NCI-H2196 treated with DMSO at 0.1 percent for 48 hours (cell line): ENCODE measurements around the gene SLC7A6.

Experiments
- DNase-seq: peaks from one replicate; lab custom pipeline; 2025; ENCODE audit not compliant: unreplicated experiment; lab: John Stamatoyannopoulos, UW

Gene SLC7A6

DNA sequence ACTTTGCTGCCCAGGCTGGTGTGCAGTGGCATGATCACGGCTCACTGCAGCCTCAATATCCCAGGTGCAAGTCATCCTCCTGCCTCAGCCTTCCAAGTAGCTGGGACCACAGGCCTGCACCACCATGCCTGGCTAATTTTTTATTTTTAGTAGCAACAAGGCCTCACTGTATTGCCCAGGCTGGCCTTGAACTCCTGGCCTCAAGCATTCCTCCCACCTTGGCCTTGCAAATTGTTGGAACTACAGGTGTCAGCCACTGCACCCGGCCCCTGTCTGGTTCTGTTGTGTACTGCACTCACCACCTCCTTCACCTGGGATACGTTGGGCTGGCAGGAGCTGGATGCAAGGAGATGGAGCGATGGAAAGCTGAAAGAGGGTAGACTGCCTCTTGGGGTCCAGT lies 10.6 kb upstream of the SLC7A6 start:
- DNase-seq: no peak

GRCh38 chr16:68255712-68256111 lies 8.6 kb upstream of the SLC7A6 start:
- DNase-seq: no peak

DNA sequence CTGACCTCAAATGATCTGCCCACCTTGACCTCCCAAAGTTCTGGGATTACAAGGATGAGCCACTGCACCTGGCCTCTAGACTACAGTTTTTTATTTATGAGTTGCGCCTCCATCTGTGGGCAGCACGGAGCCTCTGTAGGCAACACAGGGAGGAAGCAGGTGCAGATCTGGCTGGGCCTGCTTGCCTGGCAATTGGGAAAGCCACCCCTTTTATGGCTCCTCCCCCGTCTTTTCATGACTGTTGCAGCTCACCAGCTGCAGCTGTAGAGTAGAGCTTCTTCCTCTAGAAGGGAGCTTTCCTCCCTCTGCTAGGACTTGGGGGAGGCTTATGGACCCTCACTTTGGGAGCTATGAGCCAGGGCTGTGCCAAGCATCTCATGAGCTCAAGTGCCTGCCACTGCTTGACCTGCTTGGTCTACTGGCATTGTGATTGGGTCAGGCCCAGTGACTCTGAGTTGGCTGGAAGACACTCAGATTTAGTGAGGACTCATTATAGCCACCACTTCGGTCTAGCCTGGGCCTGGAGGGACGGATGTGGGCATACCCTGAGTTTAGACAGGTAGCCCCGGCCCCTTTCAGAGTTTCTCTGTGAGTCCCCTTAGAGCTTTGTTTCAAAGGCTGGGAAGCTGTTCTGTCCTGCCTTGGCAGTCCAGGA lies 6.9 kb upstream of the SLC7A6 start:
- peak; percentile 52 for DNase-seq

DNA sequence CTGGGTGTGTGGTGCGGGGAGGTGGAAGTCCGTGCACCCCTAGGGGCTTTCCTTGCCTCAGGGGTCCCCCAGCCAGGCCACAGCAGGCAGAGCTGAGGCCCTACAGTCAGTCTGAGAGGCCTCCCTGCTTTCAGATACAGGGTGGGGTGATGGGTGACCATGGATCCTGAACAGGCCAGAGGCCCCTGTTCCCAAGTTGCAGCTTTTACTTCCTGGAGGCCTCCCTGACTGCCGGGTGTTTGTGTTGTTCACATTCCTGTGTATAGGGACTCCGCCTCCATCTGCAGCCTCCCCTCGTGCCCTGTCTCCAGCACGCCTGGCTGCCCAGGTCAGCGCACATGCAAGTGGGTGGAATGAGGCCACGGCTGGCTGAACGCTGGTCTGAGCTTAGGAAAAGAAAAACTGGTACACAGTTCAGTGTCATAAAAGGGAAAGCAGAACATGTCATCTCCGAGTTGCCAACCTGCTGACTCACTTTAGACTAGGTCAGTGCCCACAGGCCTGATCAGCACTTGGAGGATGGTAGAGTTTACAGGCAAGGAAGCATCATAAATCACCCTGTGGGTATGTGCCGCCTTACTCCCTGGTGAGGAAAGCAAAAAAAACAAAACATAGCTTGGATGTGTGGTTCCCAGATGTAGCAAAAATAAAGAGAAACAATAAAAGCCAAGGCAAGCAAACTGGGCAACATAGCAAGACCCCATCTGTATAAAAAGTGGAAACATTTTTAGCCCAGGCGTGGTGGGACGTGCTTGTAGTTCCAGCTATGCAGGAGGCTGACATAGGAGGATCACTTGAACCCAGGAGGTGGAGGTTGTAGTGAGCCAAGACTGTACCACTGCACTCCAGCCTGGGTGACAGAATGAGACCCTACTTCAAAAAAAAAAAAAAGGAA lies 6.2 kb upstream of the SLC7A6 start:
- no peak for DNase-seq

GRCh38 chr16:68259007-68259825 lies 5.1 kb upstream of the SLC7A6 start:
- no peak for DNase-seq

DNA sequence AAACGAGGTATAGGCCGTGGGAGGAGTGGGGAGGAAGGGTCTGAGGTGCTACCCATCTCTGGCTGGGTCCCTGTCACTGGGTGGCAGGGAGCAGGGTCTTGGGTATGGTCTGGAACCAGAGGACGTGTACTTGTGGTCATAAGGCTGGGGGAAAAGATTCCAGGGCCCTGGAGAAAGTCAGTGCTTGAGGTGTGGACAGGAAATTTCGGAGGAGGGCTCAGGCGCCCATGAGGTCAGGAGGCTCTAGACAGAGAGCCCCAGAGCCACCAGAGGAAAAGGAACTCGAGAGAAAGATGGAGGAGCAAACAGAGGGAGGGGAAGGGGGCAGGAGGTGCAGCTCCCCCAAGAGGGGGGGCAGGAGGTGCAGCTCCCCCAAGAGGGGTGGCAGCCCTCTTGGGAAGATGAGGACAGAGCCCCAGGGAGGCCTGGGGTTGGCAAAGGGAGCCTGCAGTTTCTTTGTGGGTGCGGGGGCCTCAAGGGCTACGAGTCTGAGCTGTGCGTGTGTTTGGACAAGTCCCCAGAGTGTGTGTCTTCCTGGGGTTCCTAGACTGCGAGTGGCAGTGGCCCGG lies 683 bp upstream of the SLC7A6 start:
- no peak for DNase-seq

DNA sequence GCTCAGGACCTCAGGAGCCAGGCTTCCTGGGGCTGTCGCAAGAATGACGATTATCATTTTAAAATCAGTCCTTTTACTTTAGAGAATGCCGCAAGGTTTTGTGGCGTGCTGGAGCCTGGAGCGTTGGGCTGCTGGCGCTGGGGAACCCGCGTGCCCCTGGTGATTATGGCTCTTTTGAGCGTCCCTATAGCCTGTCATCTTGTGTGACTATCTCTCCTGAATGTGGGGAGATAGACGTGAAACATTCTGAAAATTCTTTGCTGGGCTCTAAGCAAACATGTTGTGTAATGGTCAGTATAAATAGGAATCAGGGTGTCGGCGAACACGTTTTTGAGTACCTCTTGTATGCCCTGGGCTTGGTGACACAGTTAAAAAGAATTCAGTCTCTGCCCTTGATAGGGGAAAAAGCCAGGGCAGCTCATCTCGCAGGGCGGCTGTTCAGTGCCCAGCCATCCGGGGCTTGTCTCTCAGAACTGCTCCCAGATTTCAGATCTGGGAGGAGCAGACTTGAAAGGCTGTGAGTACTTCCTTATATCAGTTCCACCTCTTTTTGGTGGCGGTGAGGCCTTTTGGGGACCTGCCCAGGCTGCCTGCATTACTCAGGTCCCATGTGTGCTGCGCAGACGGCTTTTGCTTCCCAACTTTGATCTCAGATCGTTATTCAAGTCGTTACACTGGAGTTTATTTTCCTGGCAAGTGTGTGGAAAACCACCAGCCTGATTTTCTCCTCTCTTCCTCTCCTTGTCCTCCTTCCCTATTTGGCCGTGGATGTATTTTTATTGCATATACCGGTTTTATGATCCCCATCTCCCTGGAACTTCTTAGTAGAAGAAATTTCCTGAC lies 973 bp downstream of the SLC7A6 start:
- no peak for DNase-seq

DNA sequence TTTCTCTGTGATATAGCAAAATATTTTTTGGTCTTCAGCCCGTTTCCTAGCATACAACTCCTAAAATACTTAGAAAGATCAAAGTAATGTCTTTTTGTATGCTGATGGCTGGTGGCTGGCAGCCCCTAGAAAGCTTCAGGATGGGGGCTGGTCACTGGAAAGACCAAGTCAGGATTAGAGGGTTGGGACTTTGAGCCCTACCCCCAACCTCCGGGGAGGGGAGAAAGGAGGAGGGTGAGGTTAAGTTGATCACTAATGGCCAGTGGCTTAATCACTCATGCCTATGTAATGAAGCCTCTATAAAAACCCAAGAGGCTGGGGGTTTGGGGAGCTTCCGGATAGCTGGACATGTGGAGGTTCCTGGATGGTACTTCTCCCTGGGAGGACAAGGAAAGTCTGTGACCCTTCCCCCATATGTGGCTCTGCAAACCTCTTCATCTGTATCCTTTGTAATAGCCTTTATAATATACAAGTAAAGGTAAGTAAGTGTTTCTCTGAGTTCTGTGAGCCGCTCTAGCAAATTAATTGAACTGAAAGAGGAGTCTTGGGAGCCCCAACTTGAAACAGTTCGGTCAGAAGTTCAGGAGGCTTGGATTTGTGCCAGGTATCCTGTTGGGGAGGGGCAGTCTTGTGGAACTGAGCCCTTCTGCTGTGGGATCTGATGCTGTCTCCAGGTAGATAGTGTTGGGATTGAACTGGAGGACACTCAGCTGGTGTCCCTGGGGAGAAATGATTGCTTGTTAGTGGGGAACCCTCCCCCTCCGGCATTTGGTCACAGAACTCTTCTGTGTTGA lies 3.5 kb downstream of the SLC7A6 start:
- no peak for DNase-seq

DNA sequence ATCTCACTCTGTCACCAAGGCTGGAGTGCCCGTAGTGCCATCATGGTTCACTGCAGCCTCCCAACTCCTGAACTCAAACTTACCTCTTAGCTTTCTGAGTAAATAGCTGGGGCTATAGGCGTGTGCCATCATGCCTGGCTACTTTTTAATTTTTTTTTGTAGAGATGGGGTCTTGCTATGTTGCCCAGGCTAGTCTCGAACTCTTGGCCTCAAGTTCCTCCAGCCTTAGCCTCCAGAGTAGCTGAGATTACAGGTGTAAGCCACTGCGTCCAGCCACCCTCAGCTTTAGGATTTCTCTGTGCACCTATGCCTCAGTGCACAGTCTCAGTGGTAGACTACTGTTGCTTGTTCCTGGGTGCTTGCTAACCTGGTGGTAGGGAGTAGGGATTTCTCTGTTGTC lies 5.5 kb downstream of the SLC7A6 start:
- DNase-seq: no peak

DNA sequence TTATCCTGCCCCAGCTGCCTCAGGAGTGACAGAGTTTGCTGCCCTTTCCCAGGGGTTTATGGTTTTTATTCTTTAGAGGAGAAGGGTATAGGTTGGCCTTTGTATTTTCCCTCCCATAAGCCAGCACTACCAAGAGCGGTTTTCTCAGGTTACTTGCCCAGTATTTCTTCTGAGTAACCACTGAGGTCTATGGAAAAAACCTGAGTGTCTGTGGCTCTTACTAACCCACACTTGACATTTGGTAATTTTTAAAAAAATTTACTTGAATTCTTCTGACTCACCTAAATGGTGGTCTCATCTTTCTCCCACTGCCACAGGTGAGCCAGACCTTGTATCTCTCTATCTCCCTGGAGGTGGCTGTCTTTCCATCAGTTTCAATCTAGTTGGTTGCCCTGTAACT lies 6.0 kb downstream of the SLC7A6 start:
- DNase-seq: no peak

- peak; percentile 49 for DNase-seq
Observed at GRCh38 chr16:68272507-68273209, 8.3 kb downstream of the SLC7A6 start.

DNA sequence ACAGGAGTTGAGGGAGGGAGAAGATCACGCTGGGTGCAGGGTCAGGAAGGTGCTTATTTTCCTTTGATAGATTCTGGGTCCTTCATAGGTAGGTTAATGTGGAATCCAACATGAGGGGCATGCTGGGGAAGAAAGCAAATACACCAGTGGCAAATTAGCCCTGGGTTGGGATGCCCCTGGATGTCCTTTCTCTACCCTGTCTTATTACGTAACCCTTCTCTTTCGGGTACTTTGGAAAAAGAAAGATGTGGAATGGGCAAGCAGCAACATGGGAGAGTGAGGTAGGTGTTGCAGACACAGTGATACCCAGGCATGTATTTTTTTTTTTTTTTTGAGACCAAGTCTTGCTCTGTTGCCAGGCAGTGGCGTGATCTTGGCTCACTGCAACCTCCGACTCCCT lies 9.1 kb downstream of the SLC7A6 start:
- no peak for DNase-seq

GRCh38 chr16:68273896-68274295 lies 9.6 kb downstream of the SLC7A6 start:
- no peak for DNase-seq

GRCh38 chr16:68274441-68274840 lies 10.1 kb downstream of the SLC7A6 start:
- no peak for DNase-seq

DNA sequence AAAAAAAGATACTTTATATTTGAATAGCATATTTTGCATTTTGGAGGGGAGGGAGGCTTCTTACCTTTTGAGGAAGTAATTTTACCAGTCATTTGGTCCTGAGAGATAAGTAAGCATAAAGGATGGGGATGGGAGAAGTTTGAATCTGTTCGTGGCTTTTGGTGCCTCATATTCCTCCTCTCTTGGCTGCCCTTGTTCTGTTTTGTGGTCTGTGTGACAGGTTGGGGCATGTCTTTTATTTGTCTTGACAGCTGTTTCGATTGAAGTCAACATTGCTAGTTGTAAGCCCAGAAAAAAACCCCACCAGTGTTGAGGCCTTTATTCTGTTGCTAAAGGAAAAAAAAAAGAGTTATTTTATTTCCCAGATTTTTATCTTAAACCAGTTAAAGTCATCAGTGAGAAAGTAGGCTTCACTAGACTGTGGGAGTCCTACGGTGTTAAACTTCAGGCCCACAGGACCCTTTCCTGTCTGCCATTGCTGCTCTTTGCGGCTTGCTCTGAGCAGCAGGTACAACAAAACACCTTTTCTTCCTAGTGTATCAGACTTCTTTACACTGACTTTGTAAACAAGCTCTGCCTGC lies 11.4 kb downstream of the SLC7A6 start:
- DNase-seq: peak; percentile 9

DNA sequence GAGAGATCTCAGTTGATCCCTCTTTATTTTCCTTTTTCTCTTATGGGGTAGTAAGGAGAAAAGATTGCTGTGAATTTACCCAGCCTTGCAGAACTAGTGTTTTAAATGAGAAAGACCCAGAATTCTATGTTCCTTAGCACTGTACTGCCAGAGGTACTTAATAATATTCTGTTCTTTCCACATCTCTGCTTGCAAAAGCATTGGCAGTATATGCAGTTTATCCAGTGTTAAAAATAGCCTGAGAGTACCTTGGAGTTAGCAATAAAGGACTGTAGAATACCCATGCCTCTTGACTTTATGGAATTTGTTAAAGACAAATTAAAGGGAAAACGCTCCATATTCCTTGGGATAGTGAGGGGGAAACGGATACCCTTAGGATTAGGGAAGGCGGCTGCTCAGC lies 11.9 kb downstream of the SLC7A6 start:
- no peak for DNase-seq

- DNase-seq: no peak
Observed at GRCh38 chr16:68279726-68280558, 15.6 kb downstream of the SLC7A6 start.
